Neural cell (in vitro differentiated cells): ENCODE measurements around the gene ZNF474.

Source experiments
- CTCF ChIP-seq: fragments of 450-650 bp; IDR thresholded peaks from 2 replicates; pipeline ENCODE4 v1.5.1; 2014; ENCODE audit warnings: antibody characterized with exemption, mild to moderate bottlenecking, moderate library complexity; ENCODE audit not compliant: poor library complexity, severe bottlenecking
- EP300 ChIP-seq: fragments of 450-650 bp; conservative IDR thresholded peaks from 2 replicates; pipeline ENCODE4 v1.6.1; 2014; ENCODE audit warnings: antibody characterized with exemption, mild to moderate bottlenecking, moderate library complexity; ENCODE audit not compliant: poor library complexity, severe bottlenecking
- EZH2 ChIP-seq: fragments of 200-600, 300-800 bp; shearing (Covaris generic), sonication (generic); IDR thresholded peaks from 2 replicates; pipeline ENCODE4 v1.6.1; 2014; ENCODE audit warnings: antibody characterized with exemption, low read length, borderline replicate concordance, mild to moderate bottlenecking; ENCODE audit not compliant: insufficient read depth, poor library complexity, severe bottlenecking
- MXI1 ChIP-seq: fragments of 450-650 bp; conservative IDR thresholded peaks from 2 replicates; pipeline ENCODE4 v1.6.1; 2014; ENCODE audit warnings: antibody characterized with exemption, mild to moderate bottlenecking; ENCODE audit not compliant: poor library complexity, severe bottlenecking
- POLR2AphosphoS5 ChIP-seq: IDR thresholded peaks from 2 replicates; pipeline ENCODE4 v1.6.1; 2012
- RAD21 ChIP-seq: fragments of 450-650 bp; conservative IDR thresholded peaks from 2 replicates; pipeline ENCODE4 v1.6.1; 2014; ENCODE audit warnings: antibody characterized with exemption, mild to moderate bottlenecking, moderate library complexity
- SMC3 ChIP-seq: fragments of 450-650 bp; conservative IDR thresholded peaks from 2 replicates; pipeline ENCODE4 v1.6.1; 2014; ENCODE audit warnings: antibody characterized with exemption, mild to moderate bottlenecking, moderate library complexity; ENCODE audit not compliant: poor library complexity
- TAF1 ChIP-seq: IDR thresholded peaks from 2 replicates; pipeline ENCODE4 v1.6.1; 2012; ENCODE audit warnings: low read depth

GRCh38 chr5:122112063-122112462, 17.3 kb upstream of the ZNF474 start:
- no peak for TF ChIP-seq CTCF
- no peak for TF ChIP-seq RAD21
- TF ChIP-seq EP300: no peak
- TF ChIP-seq SMC3: no peak
- TF ChIP-seq TAF1: no peak
- no peak for TF ChIP-seq EZH2
- TF ChIP-seq POLR2AphosphoS5: no peak
- TF ChIP-seq MXI1: no peak
